Neuronal stem cell (in vitro differentiated cells): ENCODE measurements around the gene DHDH.

Source experiments
- DNase-seq: peaks from one replicate; pipeline ENCODE4 v3.0.0-alpha.2; 2013; ENCODE audit warnings: low spot score
- H2AFZ ChIP-seq: one replicate; pipeline ENCODE4 v1.6.1; 2013; ENCODE audit warnings: mild to moderate bottlenecking, low read length, inconsistent platforms
- H2AK5ac ChIP-seq: 2 replicates; pipeline ENCODE4 v1.6.1; 2013; ENCODE audit warnings: low read depth, mild to moderate bottlenecking, inconsistent platforms, low read length, moderate library complexity, mixed read lengths
- H2BK120ac ChIP-seq: 2 replicates; pipeline ENCODE4 v1.6.1; 2013; ENCODE audit warnings: low read depth, mild to moderate bottlenecking, inconsistent platforms, low read length, moderate library complexity, mixed read lengths
- H2BK12ac ChIP-seq: one replicate; pipeline ENCODE4 v1.6.1; 2013; ENCODE audit warnings: low read length, inconsistent platforms
- H2BK15ac ChIP-seq: 2 replicates; pipeline ENCODE4 v1.6.1; 2013; ENCODE audit warnings: mild to moderate bottlenecking, low read length, inconsistent platforms, mixed read lengths
- H2BK5ac ChIP-seq: one replicate; pipeline ENCODE4 v1.6.1; 2013; ENCODE audit warnings: inconsistent platforms, mild to moderate bottlenecking, low read length, moderate library complexity
- H3K14ac ChIP-seq: one replicate; pipeline ENCODE4 v1.6.1; 2013; ENCODE audit warnings: low read length, inconsistent platforms
- H3K18ac ChIP-seq: 2 replicates; pipeline ENCODE4 v1.6.1; 2013; ENCODE audit warnings: low read length, inconsistent platforms
- H3K23ac ChIP-seq: 2 replicates; pipeline ENCODE4 v1.6.1; 2013; ENCODE audit warnings: low read depth, mild to moderate bottlenecking, mixed read lengths, low read length, inconsistent platforms; ENCODE audit not compliant: poor library complexity
- H3K27ac ChIP-seq: replicated peaks from 3 replicates; pipeline ENCODE4 v1.5.1; 2013; ENCODE audit warnings: low read length, inconsistent platforms
- H3K27me3 ChIP-seq, 3 experiments: 2 replicates each; pipeline ENCODE4 v1.6.1; 2013; ENCODE audit warnings: low read length in 3 of 3, mild to moderate bottlenecking in 2 of 3, inconsistent platforms in 1 of 3, low read depth in 1 of 3, mixed read lengths in 1 of 3, moderate library complexity in 1 of 3; ENCODE audit not compliant: control insufficient read depth in 3 of 3, insufficient read depth in 3 of 3
- H3K36me3 ChIP-seq, 2 donors: replicated peaks in 1 of 2; 2 replicates each; pipeline ENCODE4 v1.6.1; 2013; ENCODE audit warnings: low read length in 2 of 2; ENCODE audit not compliant: control insufficient read depth in 2 of 2, insufficient read depth in 2 of 2
- H3K4ac ChIP-seq: 2 replicates; pipeline ENCODE4 v1.6.1; 2013; ENCODE audit warnings: inconsistent platforms, mild to moderate bottlenecking, low read length, moderate library complexity
- H3K4me1 ChIP-seq, 2 donors: 1 replicate in 1 of 2; 2 replicates in 1 of 2; pipeline ENCODE4 v1.6.1; 2013; ENCODE audit warnings: low read length in 2 of 2, low read depth in 1 of 2; ENCODE audit not compliant: control insufficient read depth in 2 of 2, insufficient read depth in 1 of 2
- H3K4me2 ChIP-seq: one replicate; pipeline ENCODE4 v1.6.1; 2013; ENCODE audit warnings: mild to moderate bottlenecking, low read length, inconsistent platforms; ENCODE audit not compliant: insufficient read depth, poor library complexity, severe bottlenecking
- H3K4me3 ChIP-seq, 2 donors: 2 replicates each; pipeline ENCODE4 v1.5.1; 2013; ENCODE audit warnings: low read length in 2 of 2, mild to moderate bottlenecking in 2 of 2, inconsistent platforms in 1 of 2, moderate library complexity in 1 of 2
- H3K79me1 ChIP-seq: one replicate; pipeline ENCODE4 v1.6.1; 2013; ENCODE audit warnings: low read depth, mild to moderate bottlenecking, inconsistent platforms, low read length, moderate library complexity
- H3K9ac ChIP-seq: one replicate; pipeline ENCODE4 v1.6.1; 2013; ENCODE audit warnings: mild to moderate bottlenecking, low read depth, low read length, inconsistent platforms; ENCODE audit not compliant: poor library complexity
- H3K9me3 ChIP-seq, 2 donors: replicated peaks in 1 of 2; 2 replicates each; pipeline versions ENCODE3 to v1.6.1; 2013; ENCODE audit warnings: low read length in 2 of 2, mild to moderate bottlenecking in 2 of 2, inconsistent platforms in 1 of 2, low read depth in 1 of 2, mixed read lengths in 1 of 2, moderate library complexity in 1 of 2; ENCODE audit not compliant: control insufficient read depth in 2 of 2, insufficient read depth in 1 of 2
- H4K8ac ChIP-seq: one replicate; pipeline ENCODE4 v1.6.1; 2013; ENCODE audit warnings: low read depth, mild to moderate bottlenecking, inconsistent platforms, low read length, moderate library complexity
- H4K91ac ChIP-seq: one replicate; pipeline ENCODE4 v1.6.1; 2013; ENCODE audit warnings: low read length, low read depth, mild to moderate bottlenecking, inconsistent platforms; ENCODE audit not compliant: poor library complexity
- WGBS, 2 donors: extraction: QIAGEN DNeasy Blood & Tissue Kit; methylation state at CpG; one replicate each; pipeline ENCODE4 v1.1.7; 2013; ENCODE audit warnings: missing lambda C conversion rate in 2 of 2, mixed read lengths in 1 of 2; ENCODE audit not compliant: insufficient read length in 2 of 2, insufficient replicate concordance in 1 of 2; ENCODE audit errors: extremely low coverage in 2 of 2; 5-methylcytosine and 5-hydroxymethylcytosine counted together

DHDH gene

DNA sequence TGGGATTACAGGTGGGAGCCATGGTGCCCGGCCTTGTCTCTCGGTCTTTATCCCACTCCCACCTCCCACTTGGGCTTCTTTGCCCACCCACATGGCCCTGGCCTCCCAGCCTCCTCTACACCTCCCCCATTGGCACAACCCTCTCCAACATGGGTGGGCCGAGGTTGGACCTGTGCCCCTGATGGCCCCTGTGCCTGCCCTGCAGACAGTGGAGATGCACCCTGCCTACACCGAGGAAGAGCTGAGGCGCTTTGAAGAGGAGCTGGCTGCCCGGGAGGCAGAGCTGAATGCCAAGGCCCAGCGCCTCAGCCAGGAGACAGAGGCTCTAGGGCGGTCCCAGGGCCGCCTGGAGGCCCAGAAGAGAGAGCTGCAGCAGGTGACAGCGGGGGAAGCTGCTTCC is 12.6 kb upstream of the DHDH start:
- H2BK5ac ChIP-seq: no peak overlapping the region
- DNase-seq: no peak
- H3K9ac ChIP-seq: no peak overlapping the region
- no peaks in the 10 kb centered on the region for H3K79me1 ChIP-seq
- H3K4ac ChIP-seq: no peak overlapping the region
- H2BK12ac ChIP-seq: no peak overlapping the region
- peak overlapping the region; percentile 38 for H3K18ac ChIP-seq
- H4K91ac ChIP-seq: no peak overlapping the region
- no peak overlapping the region for H2BK120ac ChIP-seq
- H3K4me1 ChIP-seq: no peaks in the 10 kb centered on the region
- H3K4me2 ChIP-seq: no peak overlapping the region
- no peak overlapping the region for H4K8ac ChIP-seq
- H3K27ac ChIP-seq: no peak overlapping the region
- no peaks in the 10 kb centered on the region for H3K27me3 ChIP-seq
- H3K36me3 ChIP-seq: peaks cover 28 to 61% of the 10 kb centered on the region in 2 donors
- H3K14ac ChIP-seq: no peak overlapping the region
- H3K9me3 ChIP-seq: no peaks in the 10 kb centered on the region
- no CpG with 5 or more reads among the region's 10 CpGs for WGBS, 2 donors
- no peak overlapping the region for H2BK15ac ChIP-seq
- no peak overlapping the region for H2AFZ ChIP-seq
- H3K4me3 ChIP-seq: no peak overlapping the region
- H3K23ac ChIP-seq: peak overlapping the region; percentile 73
- no peak overlapping the region for H2AK5ac ChIP-seq

DNA sequence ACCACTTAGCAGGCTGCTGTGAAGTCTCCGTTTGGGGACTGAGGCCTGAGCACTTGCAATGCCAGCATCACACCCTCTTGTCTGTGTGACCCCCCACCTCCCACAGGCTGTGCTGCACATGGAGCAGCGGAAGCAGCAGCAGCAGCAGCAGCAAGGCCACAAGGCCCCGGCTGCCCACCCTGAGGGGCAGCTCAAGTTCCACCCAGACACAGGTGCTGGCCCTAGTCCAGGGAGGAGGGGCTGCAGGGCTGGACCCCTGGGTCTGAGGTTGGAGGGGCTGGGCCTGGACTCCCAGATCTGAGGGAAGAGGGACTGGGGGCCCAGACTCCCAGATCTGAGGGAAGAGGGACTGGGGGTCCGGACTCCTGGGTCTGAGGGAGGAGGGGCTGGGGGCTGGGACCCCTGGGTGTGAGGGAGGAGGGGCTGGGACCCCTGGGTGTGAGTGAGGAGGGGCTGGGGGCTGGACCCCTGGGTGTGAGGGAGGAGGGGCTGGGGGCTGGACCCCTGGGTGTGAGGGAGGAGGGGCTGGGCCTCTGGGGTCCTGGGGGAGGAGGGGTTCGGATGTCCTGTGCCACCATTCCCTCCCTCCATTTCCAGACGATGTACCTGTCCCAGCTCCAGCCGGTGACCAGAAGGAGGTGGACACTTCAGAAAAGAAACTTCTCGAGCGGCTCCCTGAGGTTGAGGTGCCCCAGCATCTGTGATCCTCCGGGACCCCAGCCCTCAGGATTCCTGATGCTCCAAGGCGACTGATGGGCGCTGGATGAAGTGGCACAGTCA is 11.6 kb upstream of the DHDH start:
- no peak overlapping the region for H2AK5ac ChIP-seq
- H3K27me3 ChIP-seq: no peaks in the 10 kb centered on the region
- DNase-seq: no peak
- WGBS, 2 donors: no CpG with 5 or more reads among the region's 12 CpGs
- H3K9ac ChIP-seq: peak overlapping the region; percentile 44
- H3K14ac ChIP-seq: no peak overlapping the region
- H3K4me1 ChIP-seq: no peaks in the 10 kb centered on the region
- peaks cover 25 to 55% of the 10 kb centered on the region in 2 donors for H3K36me3 ChIP-seq
- H2BK5ac ChIP-seq: peak overlapping the region; percentile 39
- no peak overlapping the region for H2AFZ ChIP-seq
- no peak overlapping the region for H3K4ac ChIP-seq
- H3K4me3 ChIP-seq: no peak overlapping the region
- no peak overlapping the region for H2BK15ac ChIP-seq
- no peaks in the 10 kb centered on the region for H3K9me3 ChIP-seq
- H2BK120ac ChIP-seq: no peak overlapping the region
- H3K23ac ChIP-seq: no peak overlapping the region
- no peak overlapping the region for H3K4me2 ChIP-seq
- no peak overlapping the region for H2BK12ac ChIP-seq
- H3K27ac ChIP-seq: no peak overlapping the region
- H4K8ac ChIP-seq: no peak overlapping the region
- H4K91ac ChIP-seq: no peak overlapping the region
- no peak overlapping the region for H3K18ac ChIP-seq
- peaks cover under 1% of the 10 kb centered on the region for H3K79me1 ChIP-seq

- DNase-seq: no peak
- Histone ChIP-seq H3K4me2 (no peak overlapping the region), H3K27me3 (no peaks in the 10 kb centered on the region), H2AFZ (no peak overlapping the region), H3K79me1 (peaks cover 3% of the 10 kb centered on the region), H2BK15ac (no peak overlapping the region), H2AK5ac (no peak overlapping the region), H2BK120ac (no peak overlapping the region), H2BK5ac (peak overlapping the region; percentile 39), H4K91ac (no peak overlapping the region), H3K18ac (no peak overlapping the region), H3K27ac (no peak overlapping the region), H3K9me3 (no peaks in the 10 kb centered on the region), H3K36me3 (peaks cover 25 to 49% of the 10 kb centered on the region in 2 donors), H3K4ac (no peak overlapping the region), H4K8ac (no peak overlapping the region), H3K4me3 (no peak overlapping the region), H2BK12ac (no peak overlapping the region), H3K14ac (no peak overlapping the region), H3K23ac (peak overlapping the region; percentile 31), H3K4me1 (no peaks in the 10 kb centered on the region), H3K9ac (peak overlapping the region; percentile 44)
- no CpG with 5 or more reads among the region's 18 CpGs for WGBS, 2 donors
Measured at GRCh38 chr19:48922548-48923490, 10.7 kb upstream of the DHDH start.
